ENCODE measurements around the gene RCAN1. TPM values are rescaled to one million over a fixed set of nuclear protein-coding genes. Genes with fewer than 3 reads are reported as not detected.
A peak's percentile ranks its signal among the peaks of the same experiment; 100 is the strongest.

Gene RCAN1
- total and polyA plus RNA-seq, 9 of the 15 experiments (the other 6 are each of a cell fraction or from before 2014, with no cell fraction given), result 4.4 to 16.5 (median 12.3) TPM

DNA sequence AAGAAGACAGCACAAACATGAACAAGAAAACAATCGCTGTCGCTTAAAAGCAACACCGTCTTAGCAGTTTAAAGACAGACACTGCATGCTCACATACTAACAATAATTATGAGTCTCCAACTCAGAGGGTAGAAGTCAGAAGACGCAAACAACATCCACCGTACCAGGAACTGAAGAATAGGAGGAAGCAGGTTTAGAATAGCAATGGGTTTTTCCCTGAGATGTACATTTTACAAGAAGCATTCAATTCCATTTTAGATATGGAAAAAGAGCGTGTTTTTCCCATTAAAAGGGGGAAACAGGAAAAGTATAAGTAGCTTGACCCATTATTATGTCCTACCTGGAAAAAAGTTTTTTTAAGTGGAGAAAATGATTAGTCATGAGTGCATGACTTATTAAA lies 68.4 kb downstream of the RCAN1 start:
- Histone ChIP-seq H3K9ac (ENCODE audit: insufficient read depth in 1 of 2, low read depth in 2 of 2, low read length in 2 of 2) (no peak overlapping the region), H2AFZ (ENCODE audit: low read depth, low read length) (no peak overlapping the region), H3K4me1 (replicated peaks in 1 of 2; ENCODE audit: control insufficient read depth in 2 of 2, insufficient read depth in 2 of 2, low read length in 2 of 2) (peaks cover 0 to 14% of the 10 kb centered on the region in 2 experiments; a peak in 3 of 5 replicates), H3K9me3 (replicated peaks; ENCODE audit: control insufficient read depth, insufficient read depth, low read depth, low read length) (no peaks in the 10 kb centered on the region; the same call in 1 of the 2 replicates), H3K79me2 (ENCODE audit: control insufficient read depth, insufficient read depth, low read length) (no peaks in the 10 kb centered on the region), H3K27ac (ENCODE audit: extremely low read depth, low read depth, low read length) (no peak overlapping the region), H3K36me3 (ENCODE audit: control insufficient read depth, insufficient read depth, low read length) (no peaks in the 10 kb centered on the region), H3K27me3 (ENCODE audit: control insufficient read depth in 2 of 2, insufficient read depth in 2 of 2, low read length in 2 of 2) (no peaks in the 10 kb centered on the region; a peak in 1 of 5 replicates), H3K9me1 (ENCODE audit: control insufficient read depth, insufficient read depth, low read length) (no peaks in the 10 kb centered on the region), H4K20me1 (replicated peaks; ENCODE audit: control insufficient read depth, insufficient read depth, low read length) (no peaks in the 10 kb centered on the region), H3K4me3 (no peak overlapping the region), H3K4me2 (ENCODE audit: insufficient read depth, low read length) (no peak overlapping the region)
- no peak for TF ChIP-seq ETV6 (IDR thresholded peaks at IDR 0.05; ENCODE audit: borderline replicate concordance in 1 of 2, low read depth in 2 of 2, low read length in 1 of 2)
- TF ChIP-seq ETV6 (CRISPR knock-in tag; IDR thresholded peaks at IDR 0.05; ENCODE audit: borderline replicate concordance), result no peak
- TF ChIP-seq, protein P1, sequence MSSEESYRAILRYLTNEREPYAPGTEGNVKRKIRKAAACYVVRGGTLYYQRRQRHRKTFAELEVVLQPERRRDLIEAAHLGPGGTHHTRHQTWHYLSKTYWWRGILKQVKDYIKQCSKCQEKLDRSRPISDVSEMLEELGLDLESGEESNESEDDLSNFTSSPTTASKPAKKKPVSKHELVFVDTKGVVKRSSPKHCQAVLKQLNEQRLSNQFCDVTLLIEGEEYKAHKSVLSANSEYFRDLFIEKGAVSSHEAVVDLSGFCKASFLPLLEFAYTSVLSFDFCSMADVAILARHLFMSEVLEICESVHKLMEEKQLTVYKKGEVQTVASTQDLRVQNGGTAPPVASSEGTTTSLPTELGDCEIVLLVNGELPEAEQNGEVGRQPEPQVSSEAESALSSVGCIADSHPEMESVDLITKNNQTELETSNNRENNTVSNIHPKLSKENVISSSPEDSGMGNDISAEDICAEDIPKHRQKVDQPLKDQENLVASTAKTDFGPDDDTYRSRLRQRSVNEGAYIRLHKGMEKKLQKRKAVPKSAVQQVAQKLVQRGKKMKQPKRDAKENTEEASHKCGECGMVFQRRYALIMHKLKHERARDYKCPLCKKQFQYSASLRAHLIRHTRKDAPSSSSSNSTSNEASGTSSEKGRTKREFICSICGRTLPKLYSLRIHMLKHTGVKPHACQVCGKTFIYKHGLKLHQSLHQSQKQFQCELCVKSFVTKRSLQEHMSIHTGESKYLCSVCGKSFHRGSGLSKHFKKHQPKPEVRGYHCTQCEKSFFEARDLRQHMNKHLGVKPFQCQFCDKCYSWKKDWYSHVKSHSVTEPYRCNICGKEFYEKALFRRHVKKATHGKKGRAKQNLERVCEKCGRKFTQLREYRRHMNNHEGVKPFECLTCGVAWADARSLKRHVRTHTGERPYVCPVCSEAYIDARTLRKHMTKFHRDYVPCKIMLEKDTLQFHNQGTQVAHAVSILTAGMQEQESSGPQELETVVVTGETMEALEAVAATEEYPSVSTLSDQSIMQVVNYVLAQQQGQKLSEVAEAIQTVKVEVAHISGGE (CRISPR knock-in tag; IDR thresholded peaks at IDR 0.05), result no peak
- TF ChIP-seq MAFG (tag; conservative IDR thresholded peaks at IDR 0.05), result peak; percentile 48
- TF ChIP-seq ZNF384 (IDR thresholded peaks at IDR 0.05; ENCODE audit: low read depth, low read length), result no peak
- peak; percentile 21; the same call in 1 of the 2 replicates for TF ChIP-seq C11orf30 (IDR thresholded peaks at IDR 0.05; ENCODE audit: low read depth)
- TF ChIP-seq BACH1 (tag; IDR thresholded peaks at IDR 0.05), result 0 out of 2 replicates have a peak, but pooled peaks have one; percentile 4
- TF ChIP-seq HOXB6 (CRISPR knock-in tag; IDR thresholded peaks at IDR 0.05; ENCODE audit: borderline replicate concordance), result no peak
- TF ChIP-seq PYGO2 (tag; IDR thresholded peaks at IDR 0.05), result no peak
- peak; percentile 35; the same call in 1 of the 2 replicates for TF ChIP-seq ZNF316 (IDR thresholded peaks at IDR 0.05)
- no peak for FAIRE-seq
- in situ Hi-C loops (cut with MboI) (no loop called here), intact Hi-C loops (cut with micrococcal nuclease) (no loop called here)
- BruUV-seq (replicated peaks), result no TSS peak
- ChIA-PET POLR2A (interaction anchor here (0.7 kb wide), 1 partner anchor 22 kb away, joined by 4 read pairs; no protein-coding TSS in a partner anchor), CTCF (ENCODE audit: low intra/inter-chr PET ratio) (no interaction called here)
- DNase-seq (ENCODE audit: extremely low read depth in 1 of 4, low spot score in 3 of 4), result no peak
- 75% methylated on average over 6 of the region's 6 CpGs for WGBS (ENCODE audit: insufficient coverage, low coverage, missing lambda C conversion rate)
- ATAC-seq, result no peak
